ENCODE results near the gene RAET1G.

DNA sequence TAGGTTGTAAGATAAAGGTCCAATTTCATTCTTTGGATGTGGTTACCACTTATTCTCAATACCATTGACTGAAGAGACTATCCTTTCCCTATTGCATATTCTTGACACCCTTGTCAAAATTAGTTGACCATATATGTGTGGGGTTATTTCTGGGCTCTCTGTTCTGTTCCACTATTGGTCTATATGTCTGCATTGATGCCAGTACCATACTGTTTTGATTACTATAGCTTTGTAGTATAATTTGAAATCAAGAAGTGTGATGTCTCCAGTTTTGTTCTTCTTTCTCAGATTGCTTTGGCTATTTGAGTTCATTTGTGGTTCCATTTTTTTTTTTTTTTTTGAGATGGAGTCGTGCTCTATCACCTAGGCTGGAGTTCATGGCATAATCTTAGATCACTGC lies 50.7 kb downstream of the RAET1G start:
- no peak for TF ChIP-seq CTCF (IDR thresholded peaks at IDR 0.05)
- TF ChIP-seq POLR2A (IDR thresholded peaks at IDR 0.05) = no peak

Data from lower leg skin (tissue), 3 donors.